GM12891 (cell line): ENCODE results near the gene RNF157.

Experiments used
- POLR2A ChIP-seq: IDR thresholded peaks from 2 replicates; pipeline ENCODE4 v1.6.1; 2011; ENCODE audit warnings: low read depth, low read length, control low read depth
- POLR2AphosphoS5 ChIP-seq: IDR thresholded peaks from 2 replicates; pipeline ENCODE4 v1.6.1; 2011; ENCODE audit warnings: low read depth, low read length, control low read depth

DNA sequence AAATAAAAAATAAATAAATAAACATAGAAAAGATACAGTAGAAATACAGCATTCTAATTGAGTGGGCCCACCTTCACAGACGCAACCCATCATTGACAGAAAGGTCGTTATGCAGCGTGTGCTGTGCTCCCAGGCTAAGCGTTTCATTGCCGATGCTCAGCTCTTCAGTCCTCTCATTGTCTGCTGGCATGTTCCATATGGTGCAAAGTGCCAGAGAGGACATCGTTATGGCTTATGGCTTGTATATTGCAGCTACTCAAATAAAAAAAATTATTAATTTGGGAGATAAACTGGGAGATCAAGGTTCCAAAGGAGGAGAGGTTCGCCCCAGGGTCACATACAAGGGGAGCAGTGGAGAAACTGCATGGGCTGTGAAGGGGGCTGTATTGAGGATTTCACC is 13.5 kb upstream of the RNF157 start:
- TF ChIP-seq POLR2AphosphoS5 (no peak), POLR2A (no peak)
